NCI-H446 (cell line): ENCODE results near the gene XAB2.

Experiments
- DNase-seq, 2 experiments: peaks; one replicate each; lab custom pipeline; 2025; lab: John Stamatoyannopoulos, UW

Gene XAB2

DNA sequence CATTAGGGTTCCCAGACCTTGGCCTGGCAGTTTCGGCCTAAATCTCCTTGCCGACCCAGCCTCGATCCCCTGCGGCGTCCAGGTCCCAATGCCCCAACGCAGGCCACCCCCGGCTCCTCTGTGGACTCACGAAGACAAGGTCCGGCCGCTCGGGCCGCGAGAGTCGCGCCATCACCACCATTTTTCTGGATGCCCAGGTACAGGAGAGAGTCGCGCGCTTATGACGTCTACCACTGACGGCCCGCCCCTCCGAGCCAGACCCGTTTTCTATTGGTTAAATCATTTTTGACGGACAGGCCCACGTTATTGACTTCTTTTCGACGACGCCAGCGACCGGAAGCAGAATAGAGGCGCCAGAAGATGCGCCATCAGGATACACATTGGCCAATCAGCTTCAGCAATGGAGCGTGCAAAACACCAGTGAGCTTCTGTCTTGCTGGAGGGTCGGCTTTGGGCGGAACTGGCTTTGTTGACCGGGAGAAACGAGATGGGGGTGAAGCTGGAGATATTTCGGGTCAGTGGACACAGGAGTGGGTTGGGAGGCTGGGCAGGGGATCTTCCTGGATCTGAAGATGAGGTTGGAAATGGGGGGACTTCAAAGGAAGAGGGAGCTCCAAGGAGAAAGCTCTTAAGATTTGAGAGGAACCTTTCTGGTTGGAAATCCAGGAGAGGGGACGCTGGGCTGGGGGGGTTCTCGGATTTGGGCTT, at the start of gene XAB2, which contains the start of gene PET100:
Gene XAB2 (minus strand): TSS at position 199 of the 708 bp plus-strand sequence. CDS start 18 bp downstream, at position 181.
Gene PET100 (plus strand): TSS at position 447 of the 708 bp plus-strand sequence. CDS start 41 bp downstream, at position 488.
- DNase-seq, result peak; percentile 98 to 99

DNA sequence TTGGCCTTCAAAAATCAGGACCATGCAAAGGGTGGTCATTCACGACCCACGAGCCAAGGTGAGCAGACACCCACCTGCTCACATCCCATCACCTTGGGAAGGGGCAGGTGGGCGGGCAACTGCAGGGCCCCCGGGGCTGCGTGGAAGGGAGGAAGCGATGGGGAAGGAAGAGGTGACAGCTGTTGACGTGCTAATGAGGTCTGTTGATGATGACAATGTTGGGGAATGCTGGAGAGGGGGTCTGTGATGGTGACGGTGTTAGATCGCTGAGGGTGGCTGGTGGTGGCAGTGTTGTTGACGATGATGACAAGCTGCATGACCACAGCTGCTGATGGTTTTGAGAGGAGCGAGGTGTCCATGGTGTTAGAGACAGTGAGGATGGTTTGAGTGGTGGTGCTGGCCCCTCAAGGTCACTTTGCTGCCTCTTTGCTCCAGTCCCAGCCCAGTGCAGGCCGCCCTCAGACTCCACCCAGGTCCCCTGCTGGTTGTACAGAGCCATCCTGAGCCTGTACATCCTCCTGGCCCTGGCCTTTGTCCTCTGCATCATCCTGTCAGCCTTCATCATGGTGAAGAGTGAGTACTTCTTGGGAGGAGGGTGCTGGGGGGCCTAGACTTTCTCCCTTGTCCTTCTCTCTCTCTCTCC, 48.4 kb upstream of the XAB2 start:
- DNase-seq, result no peak

DNA sequence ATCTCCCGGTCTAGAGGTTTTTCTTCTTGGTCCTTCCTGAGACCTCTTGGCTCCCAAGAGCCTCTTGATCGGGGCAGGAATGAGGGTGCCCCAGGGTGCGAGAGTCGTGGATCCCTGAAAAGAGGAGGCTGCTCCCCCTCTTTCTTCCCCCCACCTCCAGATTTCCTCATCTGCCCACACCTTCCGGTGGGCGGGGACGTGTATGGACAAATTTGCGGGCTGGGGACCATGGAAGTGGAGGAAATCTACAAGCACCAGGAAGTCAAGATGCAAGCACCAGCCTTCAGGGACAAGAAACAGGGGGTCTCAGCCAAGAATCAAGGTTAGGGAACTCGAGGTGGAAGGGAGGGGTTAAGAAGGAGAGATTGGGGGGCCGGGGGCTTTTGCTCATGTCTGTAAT, 47.5 kb upstream of the XAB2 start, which contains the start of gene MCEMP1:
Gene MCEMP1 (plus strand): TSS at position 237 of the 400 bp plus-strand sequence. CDS start 31 bp downstream, at position 268.
- DNase-seq, result no peak

DNA sequence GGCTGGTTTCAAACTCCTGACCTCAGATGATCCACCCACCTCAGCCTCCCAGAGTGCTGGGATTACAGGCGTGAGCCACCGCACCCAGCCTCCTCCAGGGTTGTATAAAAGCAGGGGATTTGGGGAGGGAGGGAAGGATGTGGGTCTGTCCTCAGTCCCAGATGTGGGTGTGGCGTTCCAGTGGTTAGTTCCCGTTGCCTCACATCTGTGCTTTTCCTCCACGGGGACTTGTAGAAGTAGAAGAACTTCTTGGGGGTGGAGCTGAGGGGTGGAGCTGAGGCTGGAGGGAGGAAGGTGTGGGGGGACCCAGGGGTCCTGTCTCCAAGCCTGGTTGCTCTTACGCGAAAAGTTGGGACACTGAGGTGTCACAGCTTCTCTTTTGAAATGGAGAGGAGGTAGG, 47.0 kb upstream of the XAB2 start:
- no peak for DNase-seq

DNA sequence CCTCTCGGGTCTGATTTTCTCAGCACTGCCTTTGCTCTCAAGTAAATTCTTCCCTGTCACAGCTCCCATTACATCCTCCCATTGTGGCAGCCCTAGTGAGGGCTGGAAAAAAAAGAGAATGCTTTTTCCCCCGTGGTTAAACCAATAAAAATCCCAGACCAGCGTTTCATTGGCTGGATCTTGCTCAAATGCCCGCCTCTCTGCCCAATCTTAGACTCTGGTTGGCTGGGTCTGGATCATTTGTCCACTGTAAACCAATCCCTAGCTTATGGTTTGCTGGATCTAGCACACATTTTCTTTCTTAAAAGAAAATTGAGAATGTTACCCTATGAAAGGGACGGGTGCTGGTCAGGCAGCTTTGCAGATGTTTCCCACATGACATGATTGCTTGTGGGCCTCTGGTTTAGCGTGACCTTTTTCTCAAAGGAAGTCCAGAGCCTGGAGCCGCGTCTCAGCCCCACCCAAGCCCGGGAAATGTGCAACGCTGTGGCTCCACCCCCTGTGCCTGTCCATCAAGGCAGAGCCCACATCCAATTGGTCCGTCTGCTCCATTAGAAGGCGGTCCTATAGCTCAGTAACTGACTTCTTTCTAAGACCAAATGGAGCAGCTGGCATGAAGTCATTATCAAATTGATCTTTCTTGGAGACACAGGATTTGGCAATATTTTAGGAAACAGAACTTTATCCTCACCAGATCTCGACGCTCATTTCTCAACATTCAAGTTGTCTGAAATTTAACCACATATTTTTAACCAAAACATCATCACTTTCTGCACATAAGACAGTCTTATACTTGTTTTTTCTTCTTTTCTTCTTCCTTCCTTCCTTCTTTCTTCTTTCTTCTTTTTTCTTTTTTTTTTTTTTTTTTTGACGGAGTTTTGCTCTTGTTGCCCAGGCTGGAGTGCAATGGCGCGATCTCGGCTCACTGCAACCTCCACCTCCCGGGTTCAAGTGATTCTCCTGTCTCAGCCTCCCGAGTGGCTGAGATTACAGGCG, 45.0 kb upstream of the XAB2 start:
- peak; percentile 58 to 84 for DNase-seq

DNA sequence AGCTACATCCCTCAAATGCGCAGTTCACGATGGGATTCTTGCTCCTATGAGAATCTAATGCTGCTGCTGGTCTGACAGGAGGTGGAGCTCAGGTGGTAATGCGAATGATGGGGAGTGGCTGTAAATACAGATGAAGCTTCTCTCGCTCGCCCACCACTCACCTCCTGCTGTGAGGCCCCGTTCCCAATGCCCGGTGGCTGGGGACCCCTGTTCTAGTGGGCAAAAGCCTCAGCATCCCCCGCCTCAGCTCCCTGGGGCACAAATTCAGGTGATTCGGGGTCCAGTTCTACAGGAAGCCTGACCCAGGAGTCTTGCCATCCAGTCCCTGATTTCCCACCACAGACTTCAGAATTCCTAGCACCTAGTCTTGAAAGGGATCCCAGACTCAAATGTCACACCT, 43.2 kb upstream of the XAB2 start:
- DNase-seq, result no peak

DNA sequence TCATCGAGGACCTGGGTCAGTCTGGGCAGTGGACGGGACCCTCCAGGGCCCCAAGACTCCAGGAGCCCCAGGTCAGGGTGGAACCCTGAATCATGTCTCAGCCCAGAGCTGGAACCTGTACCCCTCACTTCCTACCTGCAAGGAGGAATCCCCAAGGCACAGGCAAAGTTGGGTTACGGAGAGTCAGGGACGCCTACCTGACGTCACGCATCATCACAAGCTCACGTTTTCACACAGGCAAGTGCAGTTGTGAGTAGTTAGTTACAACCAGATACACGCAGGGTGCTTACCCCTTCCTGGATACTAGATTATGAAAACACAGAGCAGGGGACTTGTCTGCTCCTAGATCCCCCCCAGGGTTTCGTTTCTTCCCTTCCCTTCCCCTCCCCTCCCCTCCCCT, 41.4 kb upstream of the XAB2 start:
- no peak for DNase-seq

DNA sequence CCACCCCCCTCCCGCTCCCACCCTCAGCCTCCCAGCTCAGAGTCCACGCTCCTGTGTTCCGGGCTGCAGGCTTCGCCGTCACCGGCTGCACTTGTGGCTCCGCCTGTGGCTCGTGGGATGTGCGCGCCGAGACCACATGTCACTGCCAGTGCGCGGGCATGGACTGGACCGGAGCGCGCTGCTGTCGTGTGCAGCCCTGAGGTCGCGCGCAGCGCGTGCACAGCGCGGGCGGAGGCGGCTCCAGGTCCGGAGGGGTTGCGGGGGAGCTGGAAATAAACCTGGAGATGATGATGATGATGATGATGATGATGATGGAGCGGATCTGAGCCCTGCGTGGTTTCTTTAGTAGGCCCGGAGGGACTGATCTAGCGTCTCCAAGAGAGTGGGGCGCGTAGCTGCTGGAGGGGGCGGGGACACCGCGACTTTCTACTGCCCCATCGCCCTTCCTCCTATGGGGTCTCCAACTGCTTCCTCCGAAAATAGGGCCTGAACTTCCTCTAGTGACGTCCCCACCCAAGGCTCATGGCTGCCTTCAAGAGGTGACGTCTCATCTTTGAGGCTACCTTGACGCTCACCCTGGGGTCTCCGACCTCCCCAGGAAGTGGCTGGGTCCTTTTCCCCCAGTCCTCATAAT, 40.9 kb upstream of the XAB2 start:
- DNase-seq, result peak in 1 of 2 experiments; percentile 48

DNA sequence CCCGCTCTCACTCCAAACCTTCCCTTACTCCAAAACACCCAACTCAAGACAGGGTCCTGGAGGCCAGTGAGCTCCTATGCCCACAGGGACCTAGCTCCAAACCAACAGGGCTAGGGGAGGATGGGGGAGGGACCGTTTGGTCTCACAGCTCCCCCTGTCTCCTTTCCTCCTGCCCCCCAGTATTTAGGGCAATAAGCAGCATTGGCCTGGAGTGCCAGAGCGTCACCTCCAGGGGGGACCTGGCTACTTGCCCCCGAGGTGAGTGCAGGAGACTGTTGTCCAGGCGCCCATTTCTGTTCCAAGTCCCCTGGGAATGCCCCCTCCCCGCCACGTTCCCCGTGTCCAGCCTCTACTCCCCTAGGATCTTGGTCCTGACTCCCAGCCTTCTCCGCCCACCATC, 40.3 kb upstream of the XAB2 start:
- DNase-seq, result no peak

DNA sequence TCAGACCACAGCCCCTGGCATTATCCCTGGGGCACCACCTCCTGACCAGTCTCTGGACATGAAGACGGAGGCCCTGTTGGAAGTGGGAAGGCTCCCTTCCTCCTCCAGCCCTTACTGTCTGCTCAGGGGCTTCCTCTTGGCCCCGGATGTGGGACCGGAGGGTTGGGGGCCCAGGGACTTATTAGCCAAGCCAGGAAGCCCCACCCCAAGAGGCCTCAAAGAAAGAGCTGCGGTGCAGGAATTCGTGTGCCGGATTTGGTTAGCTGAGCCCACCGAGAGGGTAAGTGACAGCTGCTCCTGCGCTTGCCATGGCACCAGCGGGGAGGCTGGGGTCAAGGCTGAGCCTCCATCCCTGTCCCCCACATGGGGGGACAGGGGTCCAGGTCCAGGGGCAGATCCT, 39.5 kb upstream of the XAB2 start, which contains the start of gene RETN:
Gene RETN (plus strand): TSS at position 208 of the 400 bp plus-strand sequence. CDS start 278 bp downstream, outside the sequence.
- no peak for DNase-seq

DNA sequence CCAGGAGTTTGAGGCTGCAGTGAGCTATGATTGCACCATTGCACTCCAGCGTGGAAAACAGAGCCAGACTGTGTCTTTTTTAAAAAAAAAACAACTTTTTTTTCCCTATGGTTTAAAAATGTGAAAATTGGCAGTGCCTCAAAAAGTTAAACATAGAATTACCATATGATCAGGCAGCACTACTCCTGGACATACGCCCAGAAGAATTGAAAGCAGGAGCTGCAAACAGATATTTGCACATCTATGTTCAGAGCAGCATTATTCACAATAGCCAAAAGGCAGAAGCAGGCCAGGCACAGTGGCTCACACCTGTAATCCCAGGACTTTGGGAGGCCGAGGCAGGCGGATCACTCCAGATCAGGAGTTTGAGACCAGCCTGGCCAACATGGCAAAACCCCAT, 35.7 kb upstream of the XAB2 start:
- peak in 1 of 2 experiments; percentile 79 for DNase-seq

DNA sequence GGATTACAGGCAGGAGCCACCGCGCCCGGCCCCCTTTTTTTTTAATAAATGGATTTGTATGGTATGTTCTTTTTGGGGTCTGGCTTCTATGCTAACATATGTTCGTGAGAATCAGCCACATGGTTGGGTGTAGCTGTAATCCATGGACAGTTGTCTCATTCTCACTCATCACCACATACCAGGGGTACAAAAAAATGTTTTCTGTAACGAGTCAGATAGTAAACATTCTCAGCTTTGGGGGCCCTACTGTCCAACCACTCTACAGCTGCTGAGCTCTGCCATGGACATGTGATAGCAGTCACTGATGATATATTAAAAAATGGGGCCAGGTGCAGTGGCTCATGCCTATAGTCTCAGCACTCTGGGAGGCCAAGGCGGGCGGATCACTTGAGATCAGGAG, 34.4 kb upstream of the XAB2 start:
- no peak for DNase-seq

DNA sequence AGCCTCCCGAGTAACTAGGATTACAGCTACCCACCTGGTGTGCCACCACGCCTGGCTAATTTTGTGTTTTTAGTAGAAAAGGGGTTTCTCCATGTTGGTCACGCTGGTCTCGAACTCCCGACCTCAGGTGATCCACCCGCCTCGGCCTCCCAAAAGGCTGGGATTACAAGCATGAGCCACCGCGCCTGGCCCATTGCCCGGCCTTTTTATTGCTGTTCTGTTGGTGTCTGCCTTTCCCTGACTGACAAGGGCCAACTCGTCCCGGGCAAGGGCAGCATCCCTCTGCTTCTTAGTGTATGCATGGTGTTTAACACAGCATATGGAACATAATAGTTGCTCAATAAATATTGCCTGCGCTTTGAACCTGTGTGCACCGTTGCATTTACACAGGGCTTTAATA, 33.3 kb upstream of the XAB2 start:
- DNase-seq, result no peak

DNA sequence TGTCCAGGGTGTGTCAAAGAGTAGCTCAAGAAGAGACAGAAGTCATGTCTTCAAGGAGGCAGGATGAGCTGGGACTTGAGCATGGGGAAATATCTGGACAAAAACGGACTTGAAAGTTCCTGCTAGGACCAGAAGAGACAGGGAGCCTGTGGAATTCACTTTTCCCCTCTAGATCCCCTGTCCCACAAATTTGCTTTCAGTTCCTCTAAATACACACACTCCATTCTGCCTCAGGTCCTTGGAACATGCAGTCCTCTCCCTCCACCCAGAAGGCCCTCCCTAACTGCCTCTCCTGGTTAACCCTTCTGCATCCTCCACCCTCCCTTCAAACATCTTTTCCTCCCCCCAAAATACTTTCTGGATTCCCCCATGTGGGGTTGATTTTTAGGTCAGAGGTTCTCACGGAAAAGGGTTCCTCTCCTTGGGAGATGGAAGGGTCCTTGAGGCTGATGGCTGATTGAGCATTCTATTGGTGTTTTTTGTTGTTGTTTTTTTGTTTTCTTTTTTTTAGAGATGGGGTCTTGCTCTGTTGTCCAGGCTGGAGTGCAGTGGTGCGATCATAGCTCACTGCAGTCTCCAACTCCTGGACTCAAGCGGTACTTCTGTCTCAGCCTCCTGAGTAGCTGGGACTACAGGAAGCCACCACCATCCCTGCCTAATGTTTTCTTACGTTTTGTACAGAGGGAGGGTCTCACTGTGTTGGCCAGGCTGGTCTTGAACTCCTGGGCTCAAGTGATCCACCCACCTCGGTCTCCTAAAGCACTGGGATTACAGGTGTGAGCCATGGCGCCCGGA, 32.6 kb upstream of the XAB2 start:
- no peak for DNase-seq

DNA sequence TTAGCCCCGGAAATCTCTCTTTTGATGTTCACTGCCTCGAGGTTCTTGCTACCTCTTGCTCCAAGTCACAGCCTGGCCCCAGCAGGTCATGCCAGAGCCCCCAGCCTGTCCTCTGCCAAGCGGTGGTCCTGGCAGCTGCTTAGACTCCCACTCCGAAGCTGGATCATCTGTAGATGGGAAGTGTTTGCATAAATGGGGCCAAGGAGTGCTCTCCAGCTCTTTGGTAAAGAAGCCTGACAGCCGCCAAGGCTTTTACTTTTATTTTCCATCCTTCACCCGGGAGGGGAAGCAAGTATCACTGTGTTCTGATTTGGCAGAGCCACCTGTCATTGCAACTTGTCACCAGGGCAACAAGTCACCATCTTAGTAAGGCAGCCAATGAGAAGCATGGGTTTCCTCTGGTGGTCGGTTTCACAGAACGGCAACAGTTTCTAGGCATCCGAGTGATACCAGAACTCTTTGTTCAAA, 28.9 kb upstream of the XAB2 start:
- DNase-seq, result no peak

DNA sequence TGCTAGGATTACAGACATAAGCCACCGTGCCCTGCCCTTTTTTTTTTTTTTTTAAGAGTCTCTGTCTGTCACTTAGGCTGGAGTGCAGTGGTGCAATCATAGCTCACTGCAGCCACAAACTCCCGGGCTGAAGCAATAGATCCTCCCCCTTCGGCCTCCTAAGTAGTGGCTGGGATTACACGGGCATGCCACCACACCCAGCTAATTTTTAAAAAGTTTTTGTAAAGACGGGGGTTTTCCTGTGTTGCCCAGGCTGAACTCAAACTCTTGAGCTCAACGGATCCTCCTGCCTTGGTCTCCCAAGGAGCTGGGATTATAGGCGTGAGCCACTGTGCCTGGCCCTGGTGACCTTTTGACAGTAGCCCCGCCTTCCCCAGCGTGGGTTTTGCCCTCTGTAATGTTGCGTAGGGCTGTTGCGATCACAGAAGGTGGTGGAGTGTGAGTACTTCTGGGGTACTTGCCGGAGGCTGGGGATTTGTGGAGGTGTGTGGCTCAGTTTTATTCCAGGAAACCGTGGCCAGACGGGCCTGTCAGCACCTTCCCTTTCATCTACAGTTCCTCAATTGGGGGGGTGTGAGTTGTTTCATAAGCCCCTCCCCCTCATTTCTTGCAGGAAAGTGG, 27.9 kb upstream of the XAB2 start:
- DNase-seq, result no peak

DNA sequence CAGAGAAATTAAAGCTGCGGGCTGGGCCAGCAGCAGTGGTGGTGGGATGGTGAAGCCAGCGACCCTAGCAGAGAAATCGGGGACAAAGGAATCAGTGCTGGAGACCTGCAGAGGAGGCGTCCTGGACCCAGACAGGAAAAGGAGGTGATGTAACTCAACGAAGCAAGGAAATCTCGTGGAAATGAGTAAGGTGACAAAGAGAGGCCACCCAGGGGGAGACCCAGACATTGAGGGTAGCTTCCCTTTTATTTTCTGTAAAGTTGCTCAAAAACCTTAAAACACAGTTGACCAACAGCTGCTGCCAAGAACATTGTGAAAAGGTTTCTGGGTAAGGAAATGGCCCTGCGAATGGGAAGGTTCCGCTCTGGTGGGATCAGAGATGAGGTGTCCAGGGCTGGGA, 26.2 kb upstream of the XAB2 start:
- no peak for DNase-seq

DNA sequence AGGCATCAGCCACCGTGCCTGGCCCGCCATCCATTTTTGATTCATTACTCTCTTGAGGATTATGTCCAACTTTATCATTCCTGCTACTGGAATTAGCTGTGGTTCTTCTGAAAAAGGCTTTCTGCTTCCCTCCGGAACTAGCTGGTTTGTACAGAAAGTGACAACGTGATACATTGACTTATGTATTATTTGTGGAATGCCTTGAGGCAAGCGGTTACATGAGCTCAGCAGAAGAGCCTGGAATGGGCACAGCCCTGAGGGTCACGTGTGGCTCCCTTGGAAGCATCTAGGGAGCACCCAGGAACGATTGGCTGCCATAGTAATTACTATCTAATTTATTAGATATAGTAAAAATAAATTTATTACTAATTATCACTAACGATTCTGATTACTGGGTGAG, 25.1 kb upstream of the XAB2 start:
- DNase-seq, result no peak

DNA sequence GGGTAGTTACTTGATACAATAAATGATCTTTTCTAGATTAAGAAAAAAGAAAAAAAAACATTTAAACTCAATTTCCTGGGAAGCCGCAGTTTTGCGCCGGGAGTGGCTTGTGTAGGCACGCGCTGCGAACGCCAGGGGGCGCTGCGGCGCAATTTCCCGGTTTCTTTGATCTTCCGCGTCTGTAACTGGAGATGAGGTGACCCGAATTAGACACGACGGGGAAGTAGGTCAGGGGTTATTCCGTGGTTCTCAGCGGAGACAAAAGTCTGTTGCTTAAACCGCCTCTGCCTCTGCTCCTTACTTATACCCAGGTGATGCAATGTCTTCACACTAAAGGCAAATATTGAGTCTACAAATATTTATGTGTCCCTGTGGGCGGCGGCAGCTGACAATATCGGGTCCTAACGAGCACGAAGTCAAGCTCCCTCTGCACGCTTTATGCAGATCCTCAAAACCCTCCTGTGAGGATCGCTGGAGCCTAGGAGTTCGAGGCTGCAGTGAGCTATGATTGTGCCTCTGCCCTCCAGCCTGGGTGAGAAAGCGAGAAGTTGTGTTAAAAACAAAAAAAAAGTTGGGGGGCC, 22.8 kb upstream of the XAB2 start:
- peak in 1 of 2 experiments; percentile 81 for DNase-seq

DNA sequence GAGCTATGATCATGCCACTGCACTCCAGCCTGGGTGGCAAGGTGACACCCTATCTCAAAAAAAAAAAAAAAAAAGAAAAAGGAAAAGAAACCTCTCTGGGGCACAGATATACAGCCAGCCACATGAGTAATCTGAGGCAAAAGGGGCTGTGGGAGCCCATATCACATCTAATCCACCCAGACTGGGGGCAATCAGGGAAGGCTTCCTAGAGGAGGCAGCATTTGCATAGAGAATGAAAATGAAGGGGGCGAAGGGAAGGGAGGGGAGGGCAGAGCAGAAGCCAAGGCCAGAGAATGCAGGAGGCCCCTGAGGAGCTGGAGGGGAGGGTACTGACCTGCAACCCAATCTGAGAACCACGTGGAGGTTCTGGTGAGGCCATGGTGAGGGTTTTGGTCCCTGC, 20.8 kb upstream of the XAB2 start:
- no peak for DNase-seq
